NB4 (cell line): ENCODE data around the gene SIVA1.

ENCODE experiments used
- DNase-seq: peaks from one replicate; pipeline ENCODE4 v3.0.0; 2010; ENCODE audit warnings: low read depth
- H3K4me3 ChIP-seq: one replicate; pipeline ENCODE4 v1.5.1; 2011; ENCODE audit warnings: mild to moderate bottlenecking, low read depth, low read length, moderate library complexity
- MYC ChIP-seq: IDR thresholded peaks from 2 replicates; pipeline ENCODE4 v1.6.1; 2011; ENCODE audit warnings: low read depth, low read length
- POLR2A ChIP-seq: IDR thresholded peaks from 2 replicates; pipeline ENCODE4 v1.6.1; 2011; ENCODE audit warnings: mild to moderate bottlenecking; ENCODE audit not compliant: insufficient read length; ENCODE audit errors: extremely low read depth
- TF ChIP-seq, protein P1 (sequence below): IDR thresholded peaks from 2 replicates; pipeline ENCODE4 v1.6.1; 2011; ENCODE audit warnings: low read depth, low read length
- TF ChIP-seq, protein P2 (sequence below): IDR thresholded peaks from one replicate; pipeline ENCODE4 v1.5.1; 2012; ENCODE audit warnings: low read depth, low read length

Gene SIVA1

DNA sequence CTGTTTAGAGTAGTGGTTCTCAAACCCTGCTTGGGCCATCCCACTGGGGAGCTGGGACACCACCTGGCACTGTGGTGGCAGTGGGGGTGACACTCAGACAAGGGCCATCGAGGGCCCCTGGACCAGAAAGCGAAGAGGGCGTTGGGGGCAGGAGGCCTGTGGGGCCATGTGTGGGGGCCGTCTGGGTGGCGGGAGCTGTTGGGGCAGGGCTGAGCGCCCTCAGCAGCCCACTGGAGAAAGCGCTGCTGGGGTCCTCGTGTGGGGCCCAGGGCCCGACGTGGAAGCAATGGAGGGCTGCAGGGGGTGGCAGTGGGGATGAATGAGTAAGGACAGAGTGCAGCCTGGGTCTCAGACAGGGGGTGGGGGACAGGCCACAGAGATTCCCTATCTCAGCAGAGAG, 34.8 kb upstream of the SIVA1 start:
- H3K4me3 ChIP-seq: no peak overlapping the region
- DNase-seq: no peak
- TF ChIP-seq, protein P1, sequence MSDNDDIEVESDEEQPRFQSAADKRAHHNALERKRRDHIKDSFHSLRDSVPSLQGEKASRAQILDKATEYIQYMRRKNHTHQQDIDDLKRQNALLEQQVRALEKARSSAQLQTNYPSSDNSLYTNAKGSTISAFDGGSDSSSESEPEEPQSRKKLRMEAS: no peak
- TF ChIP-seq MYC (no peak), POLR2A (no peak)
- TF ChIP-seq, protein P2, sequence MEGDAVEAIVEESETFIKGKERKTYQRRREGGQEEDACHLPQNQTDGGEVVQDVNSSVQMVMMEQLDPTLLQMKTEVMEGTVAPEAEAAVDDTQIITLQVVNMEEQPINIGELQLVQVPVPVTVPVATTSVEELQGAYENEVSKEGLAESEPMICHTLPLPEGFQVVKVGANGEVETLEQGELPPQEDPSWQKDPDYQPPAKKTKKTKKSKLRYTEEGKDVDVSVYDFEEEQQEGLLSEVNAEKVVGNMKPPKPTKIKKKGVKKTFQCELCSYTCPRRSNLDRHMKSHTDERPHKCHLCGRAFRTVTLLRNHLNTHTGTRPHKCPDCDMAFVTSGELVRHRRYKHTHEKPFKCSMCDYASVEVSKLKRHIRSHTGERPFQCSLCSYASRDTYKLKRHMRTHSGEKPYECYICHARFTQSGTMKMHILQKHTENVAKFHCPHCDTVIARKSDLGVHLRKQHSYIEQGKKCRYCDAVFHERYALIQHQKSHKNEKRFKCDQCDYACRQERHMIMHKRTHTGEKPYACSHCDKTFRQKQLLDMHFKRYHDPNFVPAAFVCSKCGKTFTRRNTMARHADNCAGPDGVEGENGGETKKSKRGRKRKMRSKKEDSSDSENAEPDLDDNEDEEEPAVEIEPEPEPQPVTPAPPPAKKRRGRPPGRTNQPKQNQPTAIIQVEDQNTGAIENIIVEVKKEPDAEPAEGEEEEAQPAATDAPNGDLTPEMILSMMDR: no peak

DNA sequence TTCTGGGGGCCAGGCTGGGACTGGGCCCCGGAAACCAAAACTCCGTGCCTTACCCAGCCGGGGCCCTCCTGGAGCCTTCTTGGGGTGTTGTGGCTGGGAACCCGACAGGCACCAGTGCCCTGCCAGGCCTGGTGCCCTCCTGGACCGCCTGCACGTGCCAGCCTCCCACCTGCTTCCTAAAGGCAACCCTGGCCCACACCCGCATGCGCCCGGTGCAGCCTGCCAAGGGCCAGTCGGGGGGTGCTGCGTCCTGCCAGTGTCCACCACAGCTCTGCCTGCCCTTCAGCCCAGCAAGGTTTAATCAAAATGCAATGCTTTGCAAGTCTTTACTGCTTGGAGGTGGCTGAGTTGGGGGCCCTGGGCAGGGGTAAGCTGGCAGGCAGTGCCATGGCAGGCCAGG, 34.1 kb upstream of the SIVA1 start:
- TF ChIP-seq, protein P1: no peak
- TF ChIP-seq MYC: no peak
- TF ChIP-seq, protein P2: no peak
- TF ChIP-seq POLR2A: no peak
- no peak for DNase-seq
- no peak overlapping the region for H3K4me3 ChIP-seq

DNA sequence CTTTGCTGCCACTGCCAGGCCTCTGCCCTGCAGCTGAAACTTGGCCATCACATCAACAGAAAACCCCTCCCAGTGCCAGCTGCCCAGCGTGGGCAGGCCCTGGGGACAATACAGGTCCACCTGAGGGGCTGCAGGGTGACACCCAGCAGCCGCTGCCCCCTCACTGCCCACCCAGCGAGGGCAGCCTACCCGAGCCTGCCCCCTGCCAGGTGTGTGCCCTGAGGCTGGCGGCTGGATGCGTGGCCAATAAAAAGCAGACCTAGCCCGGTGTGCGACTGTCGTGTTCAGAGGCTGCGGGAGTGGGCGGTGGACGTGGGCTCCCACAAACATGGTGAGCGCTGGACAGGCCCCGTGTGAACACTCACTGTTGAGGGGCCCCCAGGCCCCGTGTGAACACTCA, 33.6 kb upstream of the SIVA1 start:
- no peak for DNase-seq
- no peak overlapping the region for H3K4me3 ChIP-seq
- TF ChIP-seq, protein P1: no peak
- no peak for TF ChIP-seq POLR2A
- TF ChIP-seq, protein P2: no peak
- no peak for TF ChIP-seq MYC

DNA sequence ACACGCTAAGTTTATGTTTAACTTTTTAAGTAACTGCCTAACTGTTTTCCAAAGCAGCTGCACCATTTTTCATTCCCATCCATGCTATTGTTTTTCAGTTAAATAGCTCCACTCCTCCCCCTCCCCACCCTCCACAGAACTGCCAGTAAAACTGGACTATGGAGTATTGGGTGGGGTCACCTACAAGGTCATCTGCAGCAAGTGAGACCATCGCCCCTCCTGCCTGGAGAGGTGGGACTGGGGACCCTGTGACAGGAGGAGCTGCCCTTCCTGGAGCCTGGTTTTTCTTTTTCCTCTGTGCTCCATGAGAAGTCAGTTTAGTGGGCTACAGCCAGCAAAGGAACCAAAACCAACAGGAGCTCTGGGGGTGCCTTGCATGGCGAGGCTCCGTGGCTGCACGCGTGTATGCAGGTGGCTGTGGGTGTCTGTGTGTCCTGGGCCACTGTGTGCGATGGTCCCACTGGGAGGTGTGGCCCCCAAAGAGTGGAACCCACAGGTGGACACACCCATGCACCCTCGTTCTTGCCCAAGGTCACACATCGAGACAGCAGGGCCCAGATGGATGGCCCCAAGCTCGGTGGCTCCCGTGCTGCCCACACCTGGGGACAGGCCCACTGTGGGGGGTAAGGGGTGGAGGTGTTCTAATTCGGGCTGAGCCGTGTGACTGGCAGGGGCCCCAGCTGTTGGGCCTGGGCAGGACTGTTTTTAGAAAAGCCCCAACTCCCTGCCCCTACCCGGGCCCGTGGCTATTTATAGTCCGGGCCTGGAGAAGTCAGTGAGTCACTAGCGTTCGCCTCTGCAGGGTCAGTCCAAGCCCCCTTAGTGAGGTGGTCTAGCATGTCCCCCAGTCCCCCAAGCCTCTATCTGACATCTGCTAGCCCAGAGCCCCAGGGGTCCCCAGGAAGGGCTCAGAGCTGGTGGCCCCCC, 31.2 kb upstream of the SIVA1 start:
- DNase-seq: no peak
- TF ChIP-seq, protein P1: no peak
- TF ChIP-seq, protein P2: no peak
- no peak for TF ChIP-seq MYC
- no peak for TF ChIP-seq POLR2A
- no peak overlapping the region for H3K4me3 ChIP-seq

DNA sequence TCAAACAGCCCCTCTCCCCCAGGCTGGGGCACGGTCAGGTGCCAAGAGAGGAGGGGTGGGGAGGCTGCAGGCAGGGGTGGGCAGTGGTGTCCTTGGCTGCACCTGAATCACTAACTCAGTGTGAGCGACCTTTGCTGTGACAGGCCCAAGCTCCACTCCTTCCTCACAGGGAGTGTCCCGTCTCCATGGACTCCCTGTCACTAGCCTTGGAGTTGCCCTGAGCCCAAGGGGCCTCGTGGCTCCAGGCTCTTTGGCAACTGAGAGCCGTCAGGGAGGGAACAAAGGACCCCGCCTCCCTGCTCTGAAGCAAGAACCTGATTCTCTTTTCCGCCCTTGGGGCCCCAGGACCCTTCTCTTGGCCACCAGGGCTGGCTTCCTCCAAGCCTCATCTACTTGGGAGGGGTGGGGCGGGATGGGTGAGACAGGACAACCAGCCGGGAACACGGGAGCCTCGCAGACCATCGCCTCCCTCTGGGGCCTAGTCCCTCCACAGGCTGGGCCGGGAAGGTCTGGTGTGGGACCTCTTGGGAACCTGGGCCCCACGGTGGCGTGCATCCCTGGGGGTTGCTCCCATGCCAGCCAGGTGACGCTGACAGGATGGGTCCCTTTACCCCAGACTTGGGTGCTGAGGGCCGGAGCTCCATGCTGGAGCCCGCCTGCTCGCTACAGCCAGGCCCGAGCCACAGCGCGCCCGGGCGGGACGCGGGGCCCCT, 29.9 kb upstream of the SIVA1 start:
- TF ChIP-seq POLR2A: no peak
- TF ChIP-seq, protein P2: no peak
- TF ChIP-seq MYC: no peak
- TF ChIP-seq, protein P1: no peak
- H3K4me3 ChIP-seq: no peak overlapping the region
- peak; percentile 34 for DNase-seq
